Keratinocyte (primary cell): ENCODE results near the gene MUC4.

ENCODE experiments used
- CTCF ChIP-seq, 3 experiments: IDR thresholded peaks in 1 of 3; conservative IDR thresholded peaks in 1 of 3; optimal IDR thresholded peaks in 1 of 3; 2 replicates in 2 of 3; 3 replicates in 1 of 3; pipeline versions ENCODE3 to v1.5.1; 2011; ENCODE audit warnings: low read length in 3 of 3, mild to moderate bottlenecking in 3 of 3, moderate library complexity in 2 of 3, control low read depth in 1 of 3, inconsistent platforms in 1 of 3; ENCODE audit not compliant: insufficient read depth in 2 of 3; ENCODE audit errors: extremely low read depth in 1 of 3
- EZH2 ChIP-seq: IDR thresholded peaks from one replicate; pipeline ENCODE4 v1.6.1; 2012; ENCODE audit warnings: inconsistent platforms, mild to moderate bottlenecking, low read length, moderate library complexity

GRCh38 chr3:195697582-195698324 is 114.0 kb downstream of the MUC4 start:
- TF ChIP-seq CTCF (optimal IDR thresholded peaks at IDR 0.05 in 1 of 3, IDR thresholded peaks at IDR 0.05 in 1 of 3, conservative IDR thresholded peaks at IDR 0.05 in 1 of 3; ENCODE audit: extremely low read depth in 1 of 3, insufficient read depth in 2 of 3, low read length in 3 of 3) (no peak), EZH2 (no peak)
